Liver (tissue), 9 donors: Measurements from ENCODE around the gene INPP5E. TPM values are rescaled to one million over a fixed set of nuclear protein-coding genes. Genes with fewer than 3 reads are reported as not detected.

Experiments
- DNase-seq: peaks from one replicate; pipeline ENCODE4 v3.0.0-alpha.2; 2017; ENCODE audit warnings: low spot score
- H3K27ac ChIP-seq, 2 donors: one replicate each; pipeline ENCODE4 v1.7.0; 2013; ENCODE audit warnings: inconsistent platforms in 2 of 2, low read length in 2 of 2, control low read depth in 1 of 2, low read depth in 1 of 2, mild to moderate bottlenecking in 1 of 2
- H3K27me3 ChIP-seq, 4 donors: one replicate each; pipeline versions ENCODE4 v1.6.1 to v1.7.0; 2013; ENCODE audit warnings: low read length in 3 of 4, inconsistent platforms in 1 of 4, mild to moderate bottlenecking in 1 of 4, moderate library complexity in 1 of 4; ENCODE audit not compliant: control insufficient read depth in 4 of 4, insufficient read depth in 4 of 4
- H3K36me3 ChIP-seq, 4 donors: one replicate each; pipeline versions ENCODE4 v1.6.1 to v1.7.0; 2013; ENCODE audit warnings: low read length in 3 of 4, mild to moderate bottlenecking in 3 of 4, low read depth in 1 of 4, moderate library complexity in 1 of 4; ENCODE audit not compliant: control insufficient read depth in 4 of 4, insufficient read depth in 3 of 4
- H3K4me1 ChIP-seq, 4 donors: one replicate each; pipeline versions ENCODE4 v1.6.1 to v1.7.0; 2013; ENCODE audit warnings: low read length in 3 of 4, mild to moderate bottlenecking in 3 of 4, moderate library complexity in 1 of 4; ENCODE audit not compliant: control insufficient read depth in 4 of 4, insufficient read depth in 4 of 4
- H3K4me3 ChIP-seq, 3 donors: one replicate each; pipeline versions ENCODE4 v1.6.1 to v1.7.0; 2013; ENCODE audit warnings: low read length in 3 of 3, control low read depth in 1 of 3, low read depth in 1 of 3, mild to moderate bottlenecking in 1 of 3
- H3K9ac ChIP-seq, 2 donors: one replicate each; pipeline ENCODE4 v1.7.0; 2013; ENCODE audit warnings: low read length in 2 of 2, mild to moderate bottlenecking in 2 of 2, moderate library complexity in 2 of 2, control low read depth in 1 of 2, low read depth in 1 of 2
- H3K9me3 ChIP-seq, 4 donors: one replicate each; pipeline versions ENCODE4 v1.6.1 to v1.7.0; 2013; ENCODE audit warnings: low read length in 3 of 4; ENCODE audit not compliant: control insufficient read depth in 4 of 4
- EGR1 ChIP-seq, 2 donors: IDR thresholded peaks; 2 replicates each; pipeline ENCODE4 v1.6.1; 2016 to 2018; ENCODE audit warnings: antibody characterized with exemption in 2 of 2, low read depth in 2 of 2
- FOXA1 ChIP-seq: IDR thresholded peaks from 2 replicates; pipeline ENCODE4 v1.6.1; 2016; ENCODE audit warnings: antibody characterized with exemption
- FOXA2 ChIP-seq: IDR thresholded peaks from 2 replicates; pipeline ENCODE4 v1.6.1; 2016; ENCODE audit warnings: antibody characterized with exemption
- GABPA ChIP-seq, 2 donors: IDR thresholded peaks in 1 of 2; conservative IDR thresholded peaks in 1 of 2; 2 replicates each; pipeline ENCODE4 v1.6.1; 2016; ENCODE audit warnings: antibody characterized with exemption in 2 of 2, mild to moderate bottlenecking in 1 of 2, moderate library complexity in 1 of 2
- HNF4A ChIP-seq, 2 donors: conservative IDR thresholded peaks; 2 replicates each; pipeline ENCODE4 v1.6.1; 2016; ENCODE audit warnings: antibody characterized with exemption in 2 of 2, mild to moderate bottlenecking in 2 of 2
- HNF4G ChIP-seq: IDR thresholded peaks from 2 replicates; pipeline ENCODE4 v1.6.1; 2016; ENCODE audit warnings: antibody characterized with exemption
- JUND ChIP-seq, 2 donors: IDR thresholded peaks; 2 replicates each; pipeline ENCODE4 v1.6.1; 2016; ENCODE audit warnings: antibody characterized with exemption in 2 of 2
- NR2F2 ChIP-seq: IDR thresholded peaks from 2 replicates; pipeline ENCODE4 v1.6.1; 2016; ENCODE audit warnings: antibody characterized with exemption
- RAD21 ChIP-seq, 2 donors: IDR thresholded peaks; 2 replicates each; pipeline ENCODE4 v1.6.1; 2016; ENCODE audit warnings: antibody characterized with exemption in 2 of 2, mild to moderate bottlenecking in 2 of 2
- RXRA ChIP-seq, 2 donors: IDR thresholded peaks; 2 replicates each; pipeline ENCODE4 v1.6.1; 2017 to 2018; ENCODE audit warnings: antibody characterized with exemption in 2 of 2, mild to moderate bottlenecking in 1 of 2
- SP1 ChIP-seq: IDR thresholded peaks from 2 replicates; pipeline ENCODE4 v1.6.1; 2018; ENCODE audit warnings: antibody characterized with exemption, mild to moderate bottlenecking
- TAF1 ChIP-seq: conservative IDR thresholded peaks from 2 replicates; pipeline ENCODE4 v1.6.1; 2016; ENCODE audit warnings: antibody characterized with exemption, mild to moderate bottlenecking
- YY1 ChIP-seq: IDR thresholded peaks from 2 replicates; pipeline ENCODE4 v1.6.1; 2016; ENCODE audit warnings: antibody characterized with exemption, mild to moderate bottlenecking
- WGBS: extraction: QIAGEN DNeasy Blood & Tissue Kit; methylation state at CpG from one replicate; pipeline ENCODE4 v1.1.7; 2013; 5-methylcytosine and 5-hydroxymethylcytosine counted together
- polyA plus RNA-seq, 2 donors: library from polyadenylated mRNA; stranded (reverse) in 1 of 2; unstranded in 1 of 2; fragments of 200-250 nt in 1 of 2; fragments of >200 nt in 1 of 2; fragmentation: Nextera tagmentation in 1 of 2; extraction: Ambion mirVana in 1 of 2; gene quantifications; one replicate each; pipeline versions ENCODE4 v1.2.1 to v1.2.3, GENCODE V29; 2013 to 2015
- total RNA-seq, 2 donors: library from RNA; depleted of rRNA; stranded (reverse); fragments of >200 nt; gene quantifications; one replicate each; pipeline ENCODE4 v1.2.3, GENCODE V29; 2014
- TF ChIP-seq, protein P1 (sequence below): fragments of 150-350 bp; IDR thresholded peaks from 2 replicates; pipeline ENCODE4 v1.5.1; 2017; ENCODE audit warnings: improper control_type of control experiment, low read depth, low read length; ENCODE audit not compliant: missing input control
- TF ChIP-seq, protein P2 (sequence below): IDR thresholded peaks from 2 replicates; pipeline ENCODE4 v1.6.1; 2016; ENCODE audit warnings: antibody characterized with exemption, mild to moderate bottlenecking
- TF ChIP-seq, protein P3 (sequence below): IDR thresholded peaks from 2 replicates; pipeline ENCODE4 v1.6.1; 2016; ENCODE audit warnings: antibody characterized with exemption
- donor health status: healthy.
- donor health status: healthy.
- donor health status: healthy.
- donor health status: healthy.
- donor health status: healthy.

INPP5E gene
- total and polyA plus RNA-seq, 4 donors, result 1.0 to 3.3 (median 2.9) TPM

DNA sequence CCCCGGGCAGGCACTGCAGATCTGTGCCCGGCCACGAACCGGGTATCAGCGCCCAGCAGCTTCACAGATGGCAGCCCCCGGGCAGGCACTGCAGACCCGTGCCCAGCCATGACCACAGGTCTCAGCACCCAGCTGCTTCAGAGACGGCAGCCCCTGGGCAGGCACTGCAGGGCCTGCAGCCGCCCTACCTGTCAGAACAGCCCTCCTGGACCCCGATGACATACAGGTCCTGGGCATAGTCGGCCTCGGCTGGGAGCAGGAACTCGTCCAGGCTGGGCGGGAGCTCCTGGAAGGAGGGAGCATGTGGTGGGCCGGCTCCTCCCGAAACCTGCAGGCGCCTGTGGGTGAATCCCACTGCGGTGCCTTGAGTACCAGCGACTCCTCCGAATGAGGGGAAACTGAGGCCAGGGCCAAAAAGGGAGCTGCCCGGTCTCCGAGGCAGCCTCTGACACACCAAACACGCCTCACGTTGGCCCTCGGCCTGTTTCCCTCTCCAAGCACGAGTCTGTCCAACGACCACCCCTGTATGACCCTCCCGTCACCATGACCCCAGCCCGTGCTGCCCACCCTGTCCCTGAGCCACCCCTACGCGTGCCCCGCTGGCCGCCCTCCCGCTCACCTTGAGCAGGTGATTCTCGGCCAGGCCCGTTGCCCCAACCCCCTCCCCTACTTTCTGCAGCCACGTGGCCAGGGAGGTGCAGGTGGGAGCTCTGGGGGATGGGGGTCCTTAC is 5.6 kb downstream of the INPP5E start:
- H3K27me3 ChIP-seq, result no peaks in the 10 kb centered on the region
- no peak for DNase-seq
- 96% methylated on average over 37 of the region's 37 CpGs for WGBS
- H3K9ac ChIP-seq, result no peak overlapping the region
- H3K27ac ChIP-seq, result no peak overlapping the region
- H3K36me3 ChIP-seq, result peaks cover 4 to 22% (median 11%) of the 10 kb centered on the region in 4 donors
- H3K9me3 ChIP-seq, result no peaks in the 10 kb centered on the region
- H3K4me3 ChIP-seq, result no peak overlapping the region
- TF ChIP-seq GABPA (IDR thresholded peaks at IDR 0.05 in 1 of 2, conservative IDR thresholded peaks at IDR 0.05 in 1 of 2), result no peak
- TF ChIP-seq NR2F2, result no peak
- TF ChIP-seq, protein P1, sequence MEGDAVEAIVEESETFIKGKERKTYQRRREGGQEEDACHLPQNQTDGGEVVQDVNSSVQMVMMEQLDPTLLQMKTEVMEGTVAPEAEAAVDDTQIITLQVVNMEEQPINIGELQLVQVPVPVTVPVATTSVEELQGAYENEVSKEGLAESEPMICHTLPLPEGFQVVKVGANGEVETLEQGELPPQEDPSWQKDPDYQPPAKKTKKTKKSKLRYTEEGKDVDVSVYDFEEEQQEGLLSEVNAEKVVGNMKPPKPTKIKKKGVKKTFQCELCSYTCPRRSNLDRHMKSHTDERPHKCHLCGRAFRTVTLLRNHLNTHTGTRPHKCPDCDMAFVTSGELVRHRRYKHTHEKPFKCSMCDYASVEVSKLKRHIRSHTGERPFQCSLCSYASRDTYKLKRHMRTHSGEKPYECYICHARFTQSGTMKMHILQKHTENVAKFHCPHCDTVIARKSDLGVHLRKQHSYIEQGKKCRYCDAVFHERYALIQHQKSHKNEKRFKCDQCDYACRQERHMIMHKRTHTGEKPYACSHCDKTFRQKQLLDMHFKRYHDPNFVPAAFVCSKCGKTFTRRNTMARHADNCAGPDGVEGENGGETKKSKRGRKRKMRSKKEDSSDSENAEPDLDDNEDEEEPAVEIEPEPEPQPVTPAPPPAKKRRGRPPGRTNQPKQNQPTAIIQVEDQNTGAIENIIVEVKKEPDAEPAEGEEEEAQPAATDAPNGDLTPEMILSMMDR, result no peak
- TF ChIP-seq RAD21 (IDR thresholded peaks at IDR 0.05), result no peak
- TF ChIP-seq RXRA (IDR thresholded peaks at IDR 0.05), result no peak
- TF ChIP-seq FOXA2, result no peak
- TF ChIP-seq TAF1, result no peak
- no peak for TF ChIP-seq EGR1 (IDR thresholded peaks at IDR 0.05; ENCODE audit: low read depth in 2 of 2)
- no peak for TF ChIP-seq HNF4G
- TF ChIP-seq JUND (IDR thresholded peaks at IDR 0.05), result no peak
- TF ChIP-seq SP1, result no peak
- TF ChIP-seq, protein P2, sequence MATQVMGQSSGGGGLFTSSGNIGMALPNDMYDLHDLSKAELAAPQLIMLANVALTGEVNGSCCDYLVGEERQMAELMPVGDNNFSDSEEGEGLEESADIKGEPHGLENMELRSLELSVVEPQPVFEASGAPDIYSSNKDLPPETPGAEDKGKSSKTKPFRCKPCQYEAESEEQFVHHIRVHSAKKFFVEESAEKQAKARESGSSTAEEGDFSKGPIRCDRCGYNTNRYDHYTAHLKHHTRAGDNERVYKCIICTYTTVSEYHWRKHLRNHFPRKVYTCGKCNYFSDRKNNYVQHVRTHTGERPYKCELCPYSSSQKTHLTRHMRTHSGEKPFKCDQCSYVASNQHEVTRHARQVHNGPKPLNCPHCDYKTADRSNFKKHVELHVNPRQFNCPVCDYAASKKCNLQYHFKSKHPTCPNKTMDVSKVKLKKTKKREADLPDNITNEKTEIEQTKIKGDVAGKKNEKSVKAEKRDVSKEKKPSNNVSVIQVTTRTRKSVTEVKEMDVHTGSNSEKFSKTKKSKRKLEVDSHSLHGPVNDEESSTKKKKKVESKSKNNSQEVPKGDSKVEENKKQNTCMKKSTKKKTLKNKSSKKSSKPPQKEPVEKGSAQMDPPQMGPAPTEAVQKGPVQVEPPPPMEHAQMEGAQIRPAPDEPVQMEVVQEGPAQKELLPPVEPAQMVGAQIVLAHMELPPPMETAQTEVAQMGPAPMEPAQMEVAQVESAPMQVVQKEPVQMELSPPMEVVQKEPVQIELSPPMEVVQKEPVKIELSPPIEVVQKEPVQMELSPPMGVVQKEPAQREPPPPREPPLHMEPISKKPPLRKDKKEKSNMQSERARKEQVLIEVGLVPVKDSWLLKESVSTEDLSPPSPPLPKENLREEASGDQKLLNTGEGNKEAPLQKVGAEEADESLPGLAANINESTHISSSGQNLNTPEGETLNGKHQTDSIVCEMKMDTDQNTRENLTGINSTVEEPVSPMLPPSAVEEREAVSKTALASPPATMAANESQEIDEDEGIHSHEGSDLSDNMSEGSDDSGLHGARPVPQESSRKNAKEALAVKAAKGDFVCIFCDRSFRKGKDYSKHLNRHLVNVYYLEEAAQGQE, result no peak
- no peak for TF ChIP-seq FOXA1
- TF ChIP-seq, protein P3, sequence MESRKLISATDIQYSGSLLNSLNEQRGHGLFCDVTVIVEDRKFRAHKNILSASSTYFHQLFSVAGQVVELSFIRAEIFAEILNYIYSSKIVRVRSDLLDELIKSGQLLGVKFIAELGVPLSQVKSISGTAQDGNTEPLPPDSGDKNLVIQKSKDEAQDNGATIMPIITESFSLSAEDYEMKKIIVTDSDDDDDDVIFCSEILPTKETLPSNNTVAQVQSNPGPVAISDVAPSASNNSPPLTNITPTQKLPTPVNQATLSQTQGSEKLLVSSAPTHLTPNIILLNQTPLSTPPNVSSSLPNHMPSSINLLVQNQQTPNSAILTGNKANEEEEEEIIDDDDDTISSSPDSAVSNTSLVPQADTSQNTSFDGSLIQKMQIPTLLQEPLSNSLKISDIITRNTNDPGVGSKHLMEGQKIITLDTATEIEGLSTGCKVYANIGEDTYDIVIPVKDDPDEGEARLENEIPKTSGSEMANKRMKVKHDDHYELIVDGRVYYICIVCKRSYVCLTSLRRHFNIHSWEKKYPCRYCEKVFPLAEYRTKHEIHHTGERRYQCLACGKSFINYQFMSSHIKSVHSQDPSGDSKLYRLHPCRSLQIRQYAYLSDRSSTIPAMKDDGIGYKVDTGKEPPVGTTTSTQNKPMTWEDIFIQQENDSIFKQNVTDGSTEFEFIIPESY, result no peak
- peaks cover 11 to 23% (median 18%) of the 10 kb centered on the region in 4 donors for H3K4me1 ChIP-seq

DNA sequence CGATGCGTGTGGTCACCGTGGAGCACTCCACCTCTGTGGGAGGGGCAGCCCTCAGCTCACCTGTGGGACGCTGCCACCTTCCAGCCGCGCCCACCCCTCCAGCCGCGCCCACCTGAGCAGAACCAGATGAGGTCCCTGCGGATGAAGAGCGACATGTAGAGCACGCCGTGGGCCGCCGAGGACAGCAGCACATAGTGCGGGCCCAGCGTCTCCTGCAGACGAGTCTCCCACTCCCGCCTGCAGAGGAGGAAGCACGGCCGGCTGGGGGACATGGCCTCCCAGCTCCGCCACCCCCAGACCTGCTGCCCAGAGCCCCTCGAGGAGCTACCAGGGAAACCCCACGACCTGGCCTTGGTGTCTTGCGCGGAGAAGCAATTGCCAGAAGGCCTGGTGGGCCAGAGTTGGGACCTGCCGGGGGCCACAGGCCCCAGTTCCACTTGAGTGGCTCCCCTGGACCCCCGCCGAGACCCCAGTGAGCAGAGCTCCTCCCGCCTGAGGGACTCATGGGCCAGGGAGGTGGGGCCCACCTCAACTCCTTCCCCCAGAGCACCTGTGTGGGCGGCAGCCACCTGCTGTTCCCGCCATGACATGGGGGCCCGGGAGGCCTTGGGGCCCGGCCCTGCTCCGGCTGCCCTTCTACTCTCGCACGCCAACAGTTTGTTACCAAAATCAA is 6.5 kb downstream of the INPP5E start:
- H3K9ac ChIP-seq, result no peak overlapping the region
- no peak for DNase-seq
- 95% methylated on average over 36 of the region's 36 CpGs for WGBS
- H3K27ac ChIP-seq, result no peak overlapping the region
- H3K9me3 ChIP-seq, result no peaks in the 10 kb centered on the region
- H3K4me1 ChIP-seq, result peaks cover 7 to 15% (median 11%) of the 10 kb centered on the region in 4 donors
- no peak overlapping the region for H3K4me3 ChIP-seq
- H3K36me3 ChIP-seq, result peaks cover 9 to 23% (median 13%) of the 10 kb centered on the region in 4 donors
- no peaks in the 10 kb centered on the region for H3K27me3 ChIP-seq
- TF ChIP-seq, protein P2, result no peak
- no peak for TF ChIP-seq SP1
- no peak for TF ChIP-seq NR2F2
- no peak for TF ChIP-seq HNF4G
- TF ChIP-seq GABPA (IDR thresholded peaks at IDR 0.05 in 1 of 2, conservative IDR thresholded peaks at IDR 0.05 in 1 of 2), result no peak
- TF ChIP-seq, protein P1, result no peak
- TF ChIP-seq EGR1 (IDR thresholded peaks at IDR 0.05; ENCODE audit: low read depth in 2 of 2), result no peak
- no peak for TF ChIP-seq RAD21 (IDR thresholded peaks at IDR 0.05)
- TF ChIP-seq RXRA (IDR thresholded peaks at IDR 0.05), result no peak
- TF ChIP-seq YY1, result no peak
- TF ChIP-seq HNF4A (conservative IDR thresholded peaks at IDR 0.05), result no peak
- no peak for TF ChIP-seq FOXA2
